ENCODE results near the gene TMEM30B.
"Not testable (repeated sequence)": the region's sequence is repeated elsewhere in the genome, so short reads cannot be mapped to it uniquely, and the experiment has no call there.

TMEM30B gene, protein sequence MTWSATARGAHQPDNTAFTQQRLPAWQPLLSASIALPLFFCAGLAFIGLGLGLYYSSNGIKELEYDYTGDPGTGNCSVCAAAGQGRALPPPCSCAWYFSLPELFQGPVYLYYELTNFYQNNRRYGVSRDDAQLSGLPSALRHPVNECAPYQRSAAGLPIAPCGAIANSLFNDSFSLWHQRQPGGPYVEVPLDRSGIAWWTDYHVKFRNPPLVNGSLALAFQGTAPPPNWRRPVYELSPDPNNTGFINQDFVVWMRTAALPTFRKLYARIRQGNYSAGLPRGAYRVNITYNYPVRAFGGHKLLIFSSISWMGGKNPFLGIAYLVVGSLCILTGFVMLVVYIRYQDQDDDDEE
- 6.5 to 21.0 (median 9.6) reads per million in 3 experiments for total RNA-seq

DNA sequence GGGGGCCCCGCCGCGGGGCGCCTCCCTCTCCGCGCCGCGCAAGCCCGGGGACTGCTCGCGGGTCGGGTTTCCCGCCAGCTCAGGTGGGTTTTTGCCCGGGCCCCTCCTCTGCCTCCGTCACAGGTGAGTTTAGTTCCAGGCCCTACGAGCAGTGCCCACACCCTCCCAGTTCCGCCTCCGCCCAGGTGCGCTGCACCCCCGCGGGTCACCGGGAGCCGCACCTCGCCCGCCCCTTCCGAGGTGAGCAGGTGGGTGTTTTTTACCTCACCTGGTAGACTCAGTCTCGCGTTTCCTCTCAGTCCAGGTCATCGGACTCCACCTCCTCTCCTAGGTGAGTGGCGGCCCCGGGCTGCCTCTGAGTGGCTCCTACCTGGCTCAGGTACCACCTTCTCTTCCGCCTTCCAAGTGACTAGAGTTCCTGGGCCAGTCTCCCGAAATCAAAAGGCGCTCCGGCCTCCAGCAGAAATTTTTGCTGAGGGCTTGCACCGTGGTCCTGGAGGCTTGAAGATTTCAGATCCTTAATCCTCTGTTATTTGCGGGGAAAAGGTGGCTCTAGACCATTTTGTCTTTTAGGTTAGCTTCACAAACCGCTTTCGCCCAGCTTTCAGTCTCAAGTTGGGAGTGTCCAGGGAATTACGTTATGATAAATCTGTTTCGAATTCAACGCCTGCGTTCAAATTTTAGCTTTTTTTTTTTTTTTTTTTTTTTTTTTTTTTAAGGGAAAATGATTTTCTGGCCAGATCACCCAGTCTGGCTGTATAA is at the start of gene TMEM30B:
Gene TMEM30B (minus strand): TSS at position 153 of the 762 bp plus-strand sequence. CDS start 191 bp downstream, outside the sequence.
- DNase-seq = peak; percentile 35

DNA sequence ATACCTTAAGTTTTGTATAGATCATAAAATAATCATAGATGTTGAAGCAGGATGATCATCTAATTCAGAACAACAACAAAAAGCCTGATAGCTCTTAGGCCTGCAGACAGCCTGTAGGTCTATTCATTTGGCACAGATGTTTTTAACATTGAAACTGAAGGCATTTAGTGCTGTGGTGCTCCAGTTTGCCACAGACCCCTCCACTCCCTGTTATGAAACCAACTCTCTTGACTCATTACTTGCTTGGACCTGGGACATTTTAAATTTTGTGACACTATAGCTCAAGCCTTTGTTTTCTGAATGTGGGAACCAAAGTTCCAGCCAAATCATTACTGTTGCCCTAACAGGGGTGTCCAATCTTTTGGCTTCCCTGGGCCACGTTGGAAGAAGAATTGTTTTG is 49.4 kb upstream of the TMEM30B start:
- DNase-seq = no peak

DNA sequence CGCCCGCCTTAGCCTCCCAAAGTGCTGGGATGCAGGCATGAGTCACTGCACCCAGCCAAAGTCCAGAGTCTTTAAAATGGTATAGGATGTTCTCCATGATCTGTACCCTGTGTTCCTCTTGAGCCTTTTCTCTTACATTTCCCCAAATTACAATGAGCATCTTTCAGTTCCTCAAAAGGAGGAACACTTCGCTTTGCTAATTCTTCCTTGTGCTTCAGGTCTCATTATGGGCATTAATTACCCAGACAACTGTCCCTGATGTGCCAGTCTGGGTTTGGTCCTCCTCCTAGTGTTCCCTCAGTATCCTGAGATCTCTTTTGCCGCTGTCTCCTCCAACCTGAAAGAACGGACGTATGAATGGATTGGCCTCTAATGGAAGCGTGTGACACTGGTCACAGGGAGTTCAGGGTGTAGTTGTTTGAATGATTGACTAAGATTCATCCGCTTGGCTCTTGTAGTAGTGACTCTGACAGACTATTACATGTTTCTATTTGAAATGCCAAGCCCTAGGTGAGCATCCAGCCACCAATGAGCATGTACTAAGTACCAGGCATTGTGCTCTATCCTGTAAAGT is 48.4 kb upstream of the TMEM30B start:
- DNase-seq = no peak

DNA sequence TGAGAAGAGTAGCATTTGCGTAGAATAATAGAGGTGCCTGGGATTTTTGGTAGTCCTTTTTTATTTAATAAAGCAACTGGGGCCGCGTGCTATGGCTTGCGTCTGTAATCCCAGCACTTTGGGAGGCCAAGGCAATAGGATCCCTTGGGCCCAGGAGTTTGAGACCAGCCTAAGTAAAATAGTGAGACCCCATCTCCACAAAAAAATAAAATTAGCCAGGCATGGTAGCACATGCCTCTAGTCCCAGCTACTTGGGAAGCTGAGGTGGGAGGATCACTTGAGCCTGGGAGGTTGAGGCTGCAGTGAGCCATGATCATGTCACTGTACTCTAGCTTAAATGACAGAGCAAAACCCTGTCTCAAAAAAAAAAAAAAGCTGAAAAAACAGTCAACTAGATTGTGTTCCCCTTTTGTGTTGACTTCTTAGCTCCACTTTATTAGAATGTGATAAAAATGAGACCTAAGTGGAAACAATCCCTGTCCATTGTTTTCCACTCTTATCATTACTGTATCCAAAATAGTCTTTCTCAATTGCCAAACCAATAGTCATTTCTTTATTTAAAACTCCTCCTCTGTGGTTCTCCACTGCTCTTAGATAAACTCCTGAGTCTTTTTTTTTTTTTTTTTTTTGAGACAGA is 47.6 kb upstream of the TMEM30B start:
- DNase-seq = no peak

DNA sequence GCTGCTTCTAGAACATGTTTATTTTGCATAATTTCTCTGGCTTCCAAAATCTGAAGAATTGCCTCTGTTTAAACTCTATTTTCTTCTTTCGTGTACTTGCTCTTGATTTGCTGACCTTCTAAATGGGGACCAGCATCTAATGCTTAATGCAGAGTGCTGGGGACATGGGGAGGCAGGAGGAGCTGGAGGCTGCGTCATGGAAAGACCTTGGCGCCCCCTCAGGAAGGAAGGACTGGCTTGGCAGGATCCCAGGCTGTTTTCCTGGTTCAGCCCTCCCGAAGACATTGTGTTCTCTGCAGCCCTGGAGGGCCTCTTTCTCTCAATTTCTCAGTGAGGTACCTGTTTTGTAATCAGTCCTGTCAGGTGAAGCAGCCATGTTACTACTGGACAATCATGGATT is 45.7 kb upstream of the TMEM30B start:
- no peak for DNase-seq

DNA sequence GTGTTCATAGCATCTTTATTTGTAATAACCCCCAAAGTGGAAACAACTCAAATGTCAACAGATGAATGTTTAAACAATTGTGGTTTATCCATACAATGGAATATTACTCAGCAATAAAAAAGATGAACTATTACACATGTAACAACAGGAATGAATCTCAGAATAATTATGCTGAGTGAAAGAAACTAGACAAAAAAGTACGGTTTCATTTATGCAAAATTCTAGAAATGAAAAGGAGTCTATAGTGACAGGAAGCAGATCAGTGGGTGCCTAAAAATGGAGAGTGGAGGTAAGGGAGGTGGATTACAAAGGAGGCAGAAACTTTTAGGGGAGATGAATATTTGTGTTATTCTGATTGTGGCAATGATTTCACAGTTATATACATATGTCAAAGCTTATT is 45.0 kb upstream of the TMEM30B start:
- DNase-seq = no peak

DNA sequence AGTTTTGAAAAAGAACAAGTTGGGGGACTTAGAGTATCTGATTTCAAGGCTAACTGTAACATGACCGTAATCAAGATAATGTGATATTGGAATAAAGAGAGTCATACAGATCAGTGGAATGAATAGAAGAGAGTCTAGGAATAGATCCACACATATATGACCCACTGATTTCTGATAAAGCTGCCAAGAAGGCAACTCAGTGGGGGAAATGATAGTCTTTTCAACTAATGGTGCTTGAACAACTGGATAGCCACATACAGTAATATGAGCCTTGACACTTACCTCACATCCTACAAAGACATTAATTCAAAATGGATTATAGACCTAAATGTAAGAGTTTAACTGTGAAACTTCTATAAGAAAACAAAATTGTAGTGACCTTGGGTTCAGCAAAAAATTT is 44.0 kb upstream of the TMEM30B start:
- no peak for DNase-seq

DNA sequence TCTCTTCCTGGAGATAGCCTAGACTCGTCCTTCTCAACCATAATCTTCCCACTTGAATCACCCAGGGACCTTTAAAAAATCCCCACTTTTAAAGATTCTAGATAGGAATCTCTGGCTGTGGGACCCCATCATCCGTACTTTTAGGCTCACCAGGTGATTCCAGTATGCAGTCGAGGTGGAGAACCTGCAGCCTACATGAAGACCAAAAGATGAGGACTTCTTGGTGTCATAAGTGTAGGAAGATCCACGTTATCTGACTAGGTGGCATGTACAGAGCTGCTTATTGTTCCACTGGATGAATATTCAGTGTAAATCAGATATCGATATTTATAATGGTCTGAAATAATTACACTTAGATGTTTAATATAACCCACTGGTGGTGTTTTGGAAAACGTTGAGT is 42.8 kb upstream of the TMEM30B start:
- DNase-seq = no peak

DNA sequence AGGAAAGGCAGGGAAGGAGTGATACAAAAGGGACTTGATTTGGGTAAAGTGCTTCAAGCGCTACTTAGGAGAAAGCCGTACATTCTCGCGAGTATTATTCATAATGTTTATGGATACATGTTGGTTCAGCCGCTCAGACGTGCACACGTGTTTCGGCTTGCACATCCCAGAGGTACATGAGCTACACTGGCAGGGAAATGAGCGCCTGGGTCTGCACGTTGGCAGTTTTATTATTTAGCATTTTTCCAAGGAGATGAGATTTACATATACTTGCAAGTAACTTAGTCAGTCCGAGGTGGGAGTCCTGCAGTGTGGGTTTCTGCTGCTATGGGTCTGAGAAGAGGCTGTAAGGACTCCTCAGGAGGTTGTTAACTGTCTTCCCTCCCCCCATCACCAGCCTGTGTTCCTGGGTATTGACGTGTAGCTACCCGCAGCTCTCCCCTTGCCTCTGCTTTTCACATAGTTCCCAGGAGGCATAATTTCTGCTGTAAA is 41.7 kb upstream of the TMEM30B start:
- peak; percentile 62 for DNase-seq

DNA sequence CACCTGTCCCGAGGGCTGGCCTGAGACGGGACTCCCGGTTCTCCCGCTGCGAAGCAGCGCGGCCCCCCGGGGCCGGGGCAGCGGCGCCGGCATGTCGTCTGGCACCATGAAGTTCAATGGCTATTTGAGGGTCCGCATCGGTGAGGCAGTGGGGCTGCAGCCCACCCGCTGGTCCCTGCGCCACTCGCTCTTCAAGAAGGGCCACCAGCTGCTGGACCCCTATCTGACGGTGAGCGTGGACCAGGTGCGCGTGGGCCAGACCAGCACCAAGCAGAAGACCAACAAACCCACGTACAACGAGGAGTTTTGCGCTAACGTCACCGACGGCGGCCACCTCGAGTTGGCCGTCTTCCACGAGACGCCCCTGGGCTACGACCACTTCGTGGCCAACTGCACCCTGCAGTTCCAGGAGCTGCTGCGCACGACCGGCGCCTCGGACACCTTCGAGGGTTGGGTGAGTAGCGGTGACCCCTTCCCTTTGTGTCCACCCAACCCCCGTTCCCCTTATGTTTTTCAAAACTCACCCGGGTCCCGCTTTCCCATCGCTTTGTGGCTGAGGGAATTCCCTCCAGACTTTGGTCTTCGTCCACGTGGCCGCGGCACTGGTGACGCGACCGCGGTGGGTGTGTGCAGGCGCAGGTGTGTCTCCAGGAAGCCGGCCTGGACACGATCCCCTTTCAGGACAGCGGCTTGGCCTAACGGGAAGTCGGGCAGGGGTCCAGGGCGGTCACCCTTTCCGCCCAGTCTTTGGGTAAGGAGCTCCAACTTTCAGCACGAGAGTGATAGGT is 41.1 kb upstream of the TMEM30B start:
- no peak for DNase-seq

DNA sequence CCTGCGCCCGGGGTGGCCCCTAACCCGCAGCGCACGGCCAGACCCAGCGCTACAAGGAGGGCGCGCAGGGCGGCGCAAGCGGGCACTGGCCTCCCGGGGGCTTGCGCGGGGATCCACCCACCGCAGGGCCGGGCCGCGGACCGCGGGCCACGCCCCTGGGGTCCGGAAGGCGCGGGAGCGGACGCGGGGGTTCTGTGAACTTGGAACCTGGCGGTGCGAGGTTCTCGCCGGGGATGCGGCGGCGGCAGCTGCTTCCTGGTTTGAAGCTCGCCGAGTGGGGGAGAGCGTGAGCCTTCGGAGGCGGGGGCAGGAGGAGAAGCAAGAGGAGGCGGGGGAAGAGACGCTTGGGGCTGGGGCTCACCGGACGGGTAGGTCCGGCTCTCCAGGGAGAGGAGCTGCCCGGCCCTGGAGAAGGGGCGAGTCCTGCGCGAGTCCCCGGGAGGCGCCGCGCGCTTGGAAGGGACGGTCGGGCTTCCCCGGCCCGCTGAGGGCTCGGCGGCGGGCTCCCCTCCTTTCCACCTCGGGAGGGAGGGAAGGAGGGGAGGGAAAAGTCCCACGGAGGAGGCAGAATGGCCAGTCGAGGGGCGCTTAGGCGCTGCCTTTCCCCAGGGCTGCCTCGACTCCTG is 40.4 kb upstream of the TMEM30B start, which contains the start of gene PRKCH:
Gene PRKCH (plus strand): TSS at position 195 of the 626 bp plus-strand sequence. CDS start 523 bp downstream, outside the sequence.
- DNase-seq = peak; percentile 84

DNA sequence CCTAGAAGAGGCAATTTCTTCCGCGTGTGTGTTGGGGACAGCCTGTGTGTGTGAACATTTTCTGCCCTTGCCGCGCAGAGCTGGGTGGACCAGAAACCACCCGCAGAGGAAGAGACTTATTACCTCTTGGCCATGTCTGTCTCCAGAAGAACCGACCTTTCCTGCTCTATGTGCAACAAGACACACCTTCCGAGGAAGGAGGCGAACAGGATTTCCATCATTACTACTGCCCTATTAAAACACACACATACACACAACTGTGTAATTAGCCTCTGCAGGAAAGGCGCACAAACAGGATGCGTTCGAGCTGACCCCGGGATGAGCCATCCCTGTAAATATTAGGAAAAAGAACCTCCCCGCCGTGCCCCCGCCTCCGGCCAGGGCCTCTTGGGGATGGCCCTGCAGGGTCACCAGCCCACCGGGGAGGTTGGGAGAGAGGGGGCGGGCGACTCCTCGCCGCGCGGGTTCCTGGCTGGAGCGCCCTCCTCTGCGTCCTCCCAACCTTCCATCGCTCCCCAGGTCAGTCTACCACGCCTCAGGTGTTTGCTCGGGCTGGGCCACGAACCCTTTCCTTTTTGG is 39.8 kb upstream of the TMEM30B start:
- DNase-seq = no peak

DNA sequence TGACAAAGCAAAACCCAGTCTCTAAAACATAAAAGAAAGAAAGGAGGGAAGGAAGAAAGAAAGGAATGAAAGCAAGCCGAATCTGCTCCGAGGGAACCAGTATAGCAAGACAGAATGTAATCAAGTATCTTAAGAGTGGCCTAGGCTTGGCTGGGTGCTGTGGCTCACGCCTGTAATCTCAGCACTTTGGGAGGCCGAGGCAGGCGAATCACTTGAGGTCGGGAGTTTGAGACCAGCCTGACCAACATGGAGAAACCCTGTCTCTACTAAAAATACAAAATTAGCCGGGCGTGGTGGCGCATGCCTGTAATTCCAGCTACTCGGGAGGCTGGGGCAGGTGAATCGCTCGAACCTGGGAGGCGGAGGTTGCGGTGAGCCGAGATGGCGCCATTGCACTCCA is 39.0 kb upstream of the TMEM30B start:
- not testable (repeated sequence) for DNase-seq

DNA sequence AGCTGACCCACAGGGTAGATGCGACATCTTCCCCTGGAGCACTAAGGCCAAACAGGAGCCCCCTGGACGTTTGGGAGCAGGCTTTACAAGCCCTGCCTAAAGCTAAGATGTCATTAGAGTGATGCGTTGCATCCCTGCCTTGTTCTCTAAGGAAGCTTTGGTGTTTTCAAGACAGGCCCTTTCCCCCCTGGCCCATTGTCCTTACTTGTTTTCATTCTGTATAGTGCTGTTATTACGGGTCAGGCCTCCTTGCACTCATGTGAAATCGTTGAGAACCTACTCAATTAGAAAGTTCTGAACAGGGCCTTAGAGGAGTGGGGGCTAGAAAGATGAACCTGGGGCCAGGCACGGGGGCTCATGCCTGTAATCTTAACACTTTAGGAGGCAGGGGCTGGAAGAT is 38.6 kb upstream of the TMEM30B start:
- DNase-seq = no peak

DNA sequence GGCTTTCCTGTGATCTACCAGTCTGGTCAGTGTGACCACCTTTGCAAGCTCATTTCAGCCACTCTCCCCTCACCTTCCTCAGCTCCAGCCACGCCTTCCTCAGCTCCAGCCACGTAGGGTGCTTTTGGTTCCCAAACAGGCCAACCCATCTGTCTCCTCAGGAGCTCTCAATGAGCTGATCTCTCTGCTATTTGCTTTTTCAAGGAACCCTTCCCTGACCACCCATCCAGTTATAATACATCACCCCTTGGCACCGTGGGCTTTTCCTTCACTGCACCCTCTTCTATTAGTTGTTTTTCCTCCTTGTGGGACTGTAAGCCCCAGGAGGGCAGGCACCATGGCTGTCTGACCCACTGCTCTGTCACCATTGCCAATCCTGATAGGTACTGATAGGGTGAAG is 37.9 kb upstream of the TMEM30B start:
- no peak for DNase-seq

DNA sequence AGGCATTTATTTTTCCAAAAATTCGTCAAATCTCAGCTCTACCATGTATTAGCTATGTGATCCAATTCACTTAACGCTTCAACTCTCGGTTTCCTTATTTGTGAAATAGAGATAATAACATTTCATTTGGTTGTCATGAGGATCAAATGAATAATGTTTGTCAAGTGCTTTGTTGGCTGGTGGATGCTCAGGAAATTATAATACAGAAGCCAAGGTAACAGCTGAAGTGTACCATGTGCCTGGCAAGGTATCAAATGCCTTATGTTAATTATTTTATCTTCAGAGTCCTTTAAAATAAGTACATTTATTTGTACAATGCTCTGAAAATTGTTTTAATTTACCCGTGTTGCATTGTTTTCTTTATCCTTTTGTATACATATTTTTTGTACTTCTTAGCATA is 34.2 kb upstream of the TMEM30B start:
- DNase-seq = no peak

DNA sequence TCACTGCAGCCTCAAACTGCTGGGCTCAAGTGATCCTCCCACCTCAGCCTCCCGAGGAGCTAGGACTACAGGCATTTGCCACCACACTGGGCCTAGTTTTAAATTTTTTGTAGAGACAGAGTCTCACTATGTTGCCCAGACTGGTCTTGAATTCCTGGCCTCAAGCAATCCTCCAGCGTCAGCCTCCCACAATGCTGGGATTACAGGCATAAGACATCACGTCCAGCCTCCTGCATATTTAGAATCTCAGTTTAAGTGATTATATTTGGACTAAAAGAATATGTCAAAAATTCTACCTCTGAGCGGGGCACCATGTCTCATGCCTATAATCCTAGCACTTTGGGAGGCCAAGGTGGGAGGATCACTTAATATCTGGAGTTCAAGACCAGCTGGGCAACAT is 27.6 kb upstream of the TMEM30B start:
- not testable (repeated sequence) for DNase-seq

DNA sequence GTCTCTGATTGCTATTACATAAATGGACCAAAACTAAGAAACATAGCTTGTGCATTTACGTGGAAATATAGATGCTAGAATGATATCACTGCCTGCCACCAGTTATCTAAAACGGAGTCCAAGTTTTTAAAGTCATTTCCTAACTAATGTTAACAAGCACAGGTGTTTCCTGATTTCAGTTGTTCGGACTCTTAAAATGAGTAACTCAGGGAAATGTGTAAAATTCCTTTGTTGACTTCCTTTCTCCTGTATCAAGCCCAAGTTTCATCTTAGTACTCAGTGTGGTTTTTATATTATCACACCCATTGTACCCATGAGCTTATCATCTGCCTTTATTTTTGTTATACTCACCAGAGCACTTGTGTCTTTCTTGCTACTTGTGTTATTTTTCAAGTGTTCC is 27.1 kb upstream of the TMEM30B start:
- DNase-seq = no peak

DNA sequence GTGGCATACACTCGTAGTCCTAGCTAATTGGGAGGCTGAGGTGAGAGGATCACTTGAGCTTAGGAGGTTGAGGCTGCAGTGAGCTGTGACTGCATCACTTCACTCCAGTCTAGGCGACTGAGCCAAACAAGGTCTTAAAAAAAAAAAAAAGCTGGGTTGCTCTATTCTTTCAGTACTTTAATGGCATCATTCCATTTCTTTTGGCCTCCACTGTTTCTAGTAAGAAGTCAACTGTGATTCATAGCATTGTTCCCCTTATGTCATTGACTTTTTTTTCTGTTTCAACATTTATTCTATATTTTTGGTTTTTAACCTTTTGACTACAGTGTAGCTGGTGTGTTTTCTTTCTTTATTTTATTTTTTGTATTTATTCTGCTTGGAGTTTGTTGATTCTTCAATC is 23.6 kb upstream of the TMEM30B start:
- no peak for DNase-seq

DNA sequence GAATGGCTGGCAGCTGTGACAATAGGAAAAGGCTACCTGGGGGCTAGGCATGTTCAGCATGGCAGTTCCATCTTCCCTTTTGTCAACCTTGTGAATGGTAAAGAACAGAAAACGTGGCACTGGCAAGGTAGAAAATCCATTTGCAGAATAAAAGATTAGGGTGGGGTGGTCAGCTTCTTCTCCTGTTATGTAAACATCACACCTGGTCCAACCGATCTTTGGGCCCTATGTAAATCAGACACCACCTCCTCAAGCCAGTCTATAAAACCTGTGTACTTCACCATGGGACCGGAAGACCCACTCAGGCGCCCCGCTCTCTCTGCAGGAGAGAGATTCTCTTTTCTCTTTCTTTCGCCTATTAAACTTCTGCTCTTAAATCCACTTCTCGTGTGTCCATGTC is 19.6 kb upstream of the TMEM30B start:
- DNase-seq = no peak

DNA sequence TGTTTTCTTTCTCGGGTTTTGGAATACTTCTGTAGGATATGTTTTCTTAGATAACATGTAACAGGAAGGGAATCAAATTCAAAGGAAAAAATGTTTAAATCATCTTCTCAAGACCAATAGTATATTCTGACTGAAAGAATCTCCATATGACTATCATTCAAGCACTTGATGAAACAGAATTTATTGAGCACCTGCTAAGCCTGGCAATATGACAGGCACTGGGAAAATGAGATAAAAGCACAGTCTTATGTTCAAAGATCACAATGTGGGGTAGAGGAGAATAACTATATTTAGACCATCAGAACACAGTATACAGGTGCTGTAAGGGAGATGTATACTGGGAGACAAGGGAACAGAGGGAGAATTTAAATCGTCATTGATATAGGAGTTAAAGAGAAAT is 19.1 kb upstream of the TMEM30B start:
- DNase-seq = no peak
